Upper lobe of right lung (tissue), 1 donor: Measurements from ENCODE around the gene TACC2. TPM values are rescaled to one million over a fixed set of nuclear protein-coding genes. Genes with fewer than 3 reads are reported as not detected.

Experiments
- ATAC-seq: fragments of 200-7000 bp; cut with Tn5 transposase; one replicate; pipeline ENCODE4 v1.9.1; 2020; ENCODE audit warnings: mild to moderate bottlenecking, moderate library complexity
- DNase-seq: peaks from one replicate; pipeline ENCODE4 v3.0.0-alpha.2; 2020
- H3K27ac ChIP-seq: fragments of 200-600 bp; one replicate; pipeline ENCODE4 v1.8.0; 2022
- H3K27me3 ChIP-seq: fragments of 200-600 bp; one replicate; pipeline ENCODE4 v1.8.0; 2022; ENCODE audit warnings: mild to moderate bottlenecking
- H3K36me3 ChIP-seq: fragments of 200-600 bp; one replicate; pipeline ENCODE4 v1.8.0; 2022
- H3K4me1 ChIP-seq: fragments of 200-600 bp; one replicate; pipeline ENCODE4 v1.8.0; 2022
- H3K4me3 ChIP-seq: fragments of 200-600 bp; one replicate; pipeline ENCODE4 v1.8.0; 2022; ENCODE audit warnings: mild to moderate bottlenecking
- H3K9me3 ChIP-seq: fragments of 200-600 bp; one replicate; pipeline ENCODE4 v1.8.0; 2022
- CTCF ChIP-seq: fragments of 200-600 bp; IDR thresholded peaks from one replicate; pipeline ENCODE4 v1.8.0; 2022; ENCODE audit warnings: antibody characterized with exemption
- intact Hi-C: fragments of 100-400 bp; cut with DNase I; formaldehyde crosslinking; loops from one replicate; pipeline ENCODE4 v1.11.0; 2022
- total RNA-seq: library from RNA; stranded (reverse); fragmentation: NEBNext Ultra II Directional; extraction: Animal tissue kit (Norgen Biotek cat#: 25700); gene quantifications from one replicate; pipeline ENCODE4 v1.2.1, GENCODE V29; 2021
- donor health status: DM: no; HTN: yes; CAD: no; lungs with severe emphysema.

TACC2 gene
- total RNA-seq, 1 donor from 2014 or later = 236 TPM

- intact Hi-C loops = loop anchor here (10.0 kb wide), 1 partner anchor 138 kb away; no protein-coding TSS in a partner anchor
- Histone ChIP-seq H3K4me3 (no peak overlapping the region), H3K27me3 (no peaks in the 10 kb centered on the region), H3K9me3 (no peaks in the 10 kb centered on the region), H3K27ac (no peak overlapping the region), H3K4me1 (peaks cover 4% of the 10 kb centered on the region), H3K36me3 (no peaks in the 10 kb centered on the region)
- no peak for TF ChIP-seq CTCF
- ATAC-seq (no peak), DNase-seq (no peak)
These were observed 307.6 kb downstream of the TACC2 start for GRCh38 chr10:122296363-122297120.

GRCh38 chr10:122297583-122297982 lies 308.6 kb downstream of the TACC2 start:
- intact Hi-C loops = loop anchor here (10.0 kb wide), 1 partner anchor 137 kb away; no protein-coding TSS in a partner anchor

DNA sequence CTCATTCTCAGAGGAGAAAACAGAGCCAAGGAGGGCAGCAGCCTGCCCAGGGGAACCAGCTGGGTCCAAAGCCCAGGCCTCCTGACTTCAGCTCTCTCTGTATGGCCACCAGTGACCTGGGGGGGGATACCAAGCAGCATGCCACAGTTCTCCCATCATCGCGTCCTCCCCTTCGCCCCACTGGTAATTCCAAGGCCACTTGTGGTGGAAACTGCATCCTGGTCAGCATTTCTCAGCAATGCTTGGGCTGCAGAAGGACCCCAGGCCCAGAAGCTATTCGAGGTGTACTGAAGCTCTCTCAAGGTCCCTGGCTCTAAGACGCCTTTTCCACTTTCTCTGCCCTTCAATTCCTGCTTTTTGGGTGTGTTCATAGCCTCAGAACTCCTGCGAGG lies 309.2 kb downstream of the TACC2 start:
- peaks cover 4% of the 10 kb centered on the region for H3K4me1 ChIP-seq
- no peaks in the 10 kb centered on the region for H3K9me3 ChIP-seq
- DNase-seq (no peak), ATAC-seq (no peak)
- no peaks in the 10 kb centered on the region for H3K27me3 ChIP-seq
- H3K4me3 ChIP-seq = no peak overlapping the region
- no peaks in the 10 kb centered on the region for H3K36me3 ChIP-seq
- intact Hi-C loops = loop anchor here (10.0 kb wide), 1 partner anchor 137 kb away; no protein-coding TSS in a partner anchor
- no peak overlapping the region for H3K27ac ChIP-seq
- no peak for TF ChIP-seq CTCF

More at GRCh38 chr10:122297583-122297982, 308.6 kb downstream of the TACC2 start:
- no peak for TF ChIP-seq CTCF
- H3K4me1 ChIP-seq = peaks cover 4% of the 10 kb centered on the region
- no peaks in the 10 kb centered on the region for H3K9me3 ChIP-seq
- no peaks in the 10 kb centered on the region for H3K27me3 ChIP-seq
- H3K27ac ChIP-seq = no peak overlapping the region
- DNase-seq (no peak), ATAC-seq (no peak)
- no peaks in the 10 kb centered on the region for H3K36me3 ChIP-seq
- no peak overlapping the region for H3K4me3 ChIP-seq

DNA sequence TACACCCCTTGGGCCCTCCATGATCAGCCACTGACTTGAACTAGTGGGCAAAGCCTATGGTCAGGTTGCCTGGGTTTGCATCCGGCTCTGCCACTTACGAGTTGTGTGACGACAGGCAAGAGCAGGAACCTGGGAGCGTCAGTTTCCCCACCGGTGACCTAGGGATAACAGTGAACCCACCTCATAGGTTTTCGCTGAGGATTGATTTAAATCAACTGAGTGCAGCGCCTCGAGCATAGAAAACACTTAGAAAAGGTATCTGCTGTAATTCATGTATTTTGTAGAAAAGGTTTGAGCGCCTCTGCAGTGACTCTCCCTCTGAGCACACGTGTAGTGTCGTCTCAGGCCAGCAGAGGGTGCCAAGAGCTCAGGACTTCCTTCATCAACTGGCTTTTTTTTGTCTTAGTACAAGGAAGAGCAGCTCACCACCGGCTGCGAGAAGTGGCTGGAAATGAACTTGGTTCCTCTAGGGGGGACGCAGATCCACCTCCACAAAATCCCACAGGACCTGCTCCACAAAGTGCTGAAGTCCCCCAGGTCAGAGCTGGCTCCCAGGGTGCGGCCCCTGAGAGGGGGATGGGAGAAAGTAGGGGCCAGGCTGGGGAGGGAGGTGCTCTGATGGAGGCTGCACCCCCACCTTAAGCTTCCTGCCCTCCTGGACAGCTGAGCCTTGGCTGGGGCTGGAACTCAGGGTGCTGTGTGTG lies 309.8 kb downstream of the TACC2 start:
- ATAC-seq = peak; percentile 88
- intact Hi-C loops = loop anchor here (10.0 kb wide), 1 partner anchor 136 kb away; no protein-coding TSS in a partner anchor
- no peak overlapping the region for H3K27ac ChIP-seq
- no peaks in the 10 kb centered on the region for H3K36me3 ChIP-seq
- peak; percentile 76 for DNase-seq
- peaks cover 4% of the 10 kb centered on the region for H3K4me1 ChIP-seq
- H3K27me3 ChIP-seq = no peaks in the 10 kb centered on the region
- peak; percentile 93 for TF ChIP-seq CTCF
- H3K4me3 ChIP-seq = no peak overlapping the region
- no peaks in the 10 kb centered on the region for H3K9me3 ChIP-seq

DNA sequence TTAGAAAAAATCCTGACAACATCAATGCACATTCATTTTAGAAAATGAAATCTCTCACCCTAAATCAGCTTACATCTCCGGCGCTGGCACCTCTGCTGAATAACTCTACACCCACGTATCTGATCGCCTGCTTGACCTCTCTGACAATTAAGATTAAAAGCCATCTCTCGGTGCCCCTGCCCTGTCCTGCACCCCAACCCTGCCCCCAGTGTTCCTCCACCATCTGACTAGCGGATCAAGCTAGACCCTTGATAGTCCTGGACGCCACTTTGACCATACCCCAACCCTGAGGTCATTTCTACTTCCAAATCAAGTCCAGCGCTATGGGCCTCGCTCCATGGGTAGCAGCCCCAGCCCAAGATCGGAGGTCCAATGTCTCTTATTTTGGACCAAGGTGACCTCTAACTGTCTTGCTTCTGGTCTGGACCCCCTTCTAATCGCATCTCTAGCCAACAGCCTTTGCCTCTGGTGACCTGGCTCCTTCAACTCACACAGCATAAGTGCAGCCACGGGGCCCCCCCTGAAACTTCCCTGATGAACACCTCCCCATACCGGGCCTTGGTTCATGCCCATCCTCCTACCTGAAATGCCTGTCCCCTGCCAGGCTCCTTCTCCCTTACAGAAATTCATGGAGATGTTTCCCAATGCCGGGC lies 310.6 kb downstream of the TACC2 start:
- Histone ChIP-seq H3K36me3 (no peaks in the 10 kb centered on the region), H3K27me3 (no peaks in the 10 kb centered on the region), H3K4me3 (no peak overlapping the region), H3K27ac (no peak overlapping the region), H3K9me3 (no peaks in the 10 kb centered on the region), H3K4me1 (peaks cover 4% of the 10 kb centered on the region)
- TF ChIP-seq CTCF = no peak
- no peak for ATAC-seq
- intact Hi-C loops = loop anchor here (10.0 kb wide), 1 partner anchor 135 kb away; no protein-coding TSS in a partner anchor
- DNase-seq = no peak
